Measurements from ENCODE around the gene ABCA6. TPM values are rescaled to one million over a fixed set of nuclear protein-coding genes. Genes with fewer than 3 reads are reported as not detected.
A peak's percentile ranks its signal among the peaks of the same experiment; 100 is the strongest.

ABCA6 gene
- total and polyA plus RNA-seq, 9 of the 15 experiments (the other 6 are each of a cell fraction or from before 2014, with no cell fraction given), result 0.06 to 0.73 (median 0.15) TPM

DNA sequence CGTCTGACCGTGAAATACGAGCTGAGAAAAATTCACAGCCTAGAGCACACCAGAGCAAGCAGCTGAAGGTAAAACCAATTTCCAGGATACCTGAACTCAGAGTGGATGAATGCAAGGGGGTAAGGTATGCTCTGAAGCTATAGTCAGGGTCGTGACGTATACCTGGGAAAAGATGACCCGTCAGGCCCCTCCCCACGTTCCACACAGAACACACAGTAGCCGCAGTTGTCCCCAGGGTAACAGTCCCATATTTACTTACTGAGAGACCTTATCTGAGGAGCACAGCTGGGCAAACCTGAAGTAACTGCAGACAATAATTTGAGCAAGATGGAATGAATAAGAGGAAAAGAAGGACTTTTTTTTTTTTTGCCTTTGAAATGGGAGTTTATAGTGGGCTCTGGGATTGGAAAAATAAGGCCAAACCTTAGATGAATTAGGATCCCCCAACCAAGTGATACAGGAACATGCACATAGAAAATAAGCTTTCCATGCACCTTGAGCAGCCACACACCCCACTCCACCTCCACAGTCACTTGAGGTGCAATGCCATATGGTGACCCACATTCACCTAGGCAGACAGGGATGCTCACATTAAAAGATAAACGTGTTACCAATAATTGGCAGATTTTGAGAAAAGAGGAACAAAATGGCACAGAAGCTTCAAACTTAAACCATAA is 38.0 kb downstream of the ABCA6 start (continued):
- TF ChIP-seq ZNF695 (CRISPR knock-in tag; IDR thresholded peaks at IDR 0.05) (no peak), STAT5B (CRISPR knock-in tag; IDR thresholded peaks at IDR 0.05) (no peak), ZNF184 (CRISPR knock-in tag; IDR thresholded peaks at IDR 0.05) (no peak), SP1 (CRISPR knock-in tag; IDR thresholded peaks at IDR 0.05) (peak; percentile 28; the same call in 1 of the 2 replicates), EZH2 (IDR thresholded peaks at IDR 0.05; ENCODE audit: borderline replicate concordance, low read depth, low read length) (no peak), ELF2 (CRISPR knock-in tag; IDR thresholded peaks at IDR 0.05) (no peak), SRSF9 (IDR thresholded peaks at IDR 0.05; ENCODE audit: borderline replicate concordance, low read depth, low read length) (no peak), ZNF584 (CRISPR knock-in tag; IDR thresholded peaks at IDR 0.05; ENCODE audit: low read depth) (no peak; the same call in 1 of the 2 replicates), NCOA1 (IDR thresholded peaks at IDR 0.05; ENCODE audit: low read depth) (peak; percentile 65), JUNB (CRISPR knock-in tag; conservative IDR thresholded peaks at IDR 0.05) (no peak), BDP1 (IDR thresholded peaks at IDR 0.05; ENCODE audit: insufficient read depth, insufficient read length) (no peak), SMARCA4 (IDR thresholded peaks at IDR 0.05) (peak; percentile 86), FOXJ2 (tag; IDR thresholded peaks at IDR 0.05) (peak; percentile 99), RBM22 (IDR thresholded peaks at IDR 0.05; ENCODE audit: low read depth, low read length, poor library complexity, severe bottlenecking) (no peak)
- TF ChIP-seq, protein P1, sequence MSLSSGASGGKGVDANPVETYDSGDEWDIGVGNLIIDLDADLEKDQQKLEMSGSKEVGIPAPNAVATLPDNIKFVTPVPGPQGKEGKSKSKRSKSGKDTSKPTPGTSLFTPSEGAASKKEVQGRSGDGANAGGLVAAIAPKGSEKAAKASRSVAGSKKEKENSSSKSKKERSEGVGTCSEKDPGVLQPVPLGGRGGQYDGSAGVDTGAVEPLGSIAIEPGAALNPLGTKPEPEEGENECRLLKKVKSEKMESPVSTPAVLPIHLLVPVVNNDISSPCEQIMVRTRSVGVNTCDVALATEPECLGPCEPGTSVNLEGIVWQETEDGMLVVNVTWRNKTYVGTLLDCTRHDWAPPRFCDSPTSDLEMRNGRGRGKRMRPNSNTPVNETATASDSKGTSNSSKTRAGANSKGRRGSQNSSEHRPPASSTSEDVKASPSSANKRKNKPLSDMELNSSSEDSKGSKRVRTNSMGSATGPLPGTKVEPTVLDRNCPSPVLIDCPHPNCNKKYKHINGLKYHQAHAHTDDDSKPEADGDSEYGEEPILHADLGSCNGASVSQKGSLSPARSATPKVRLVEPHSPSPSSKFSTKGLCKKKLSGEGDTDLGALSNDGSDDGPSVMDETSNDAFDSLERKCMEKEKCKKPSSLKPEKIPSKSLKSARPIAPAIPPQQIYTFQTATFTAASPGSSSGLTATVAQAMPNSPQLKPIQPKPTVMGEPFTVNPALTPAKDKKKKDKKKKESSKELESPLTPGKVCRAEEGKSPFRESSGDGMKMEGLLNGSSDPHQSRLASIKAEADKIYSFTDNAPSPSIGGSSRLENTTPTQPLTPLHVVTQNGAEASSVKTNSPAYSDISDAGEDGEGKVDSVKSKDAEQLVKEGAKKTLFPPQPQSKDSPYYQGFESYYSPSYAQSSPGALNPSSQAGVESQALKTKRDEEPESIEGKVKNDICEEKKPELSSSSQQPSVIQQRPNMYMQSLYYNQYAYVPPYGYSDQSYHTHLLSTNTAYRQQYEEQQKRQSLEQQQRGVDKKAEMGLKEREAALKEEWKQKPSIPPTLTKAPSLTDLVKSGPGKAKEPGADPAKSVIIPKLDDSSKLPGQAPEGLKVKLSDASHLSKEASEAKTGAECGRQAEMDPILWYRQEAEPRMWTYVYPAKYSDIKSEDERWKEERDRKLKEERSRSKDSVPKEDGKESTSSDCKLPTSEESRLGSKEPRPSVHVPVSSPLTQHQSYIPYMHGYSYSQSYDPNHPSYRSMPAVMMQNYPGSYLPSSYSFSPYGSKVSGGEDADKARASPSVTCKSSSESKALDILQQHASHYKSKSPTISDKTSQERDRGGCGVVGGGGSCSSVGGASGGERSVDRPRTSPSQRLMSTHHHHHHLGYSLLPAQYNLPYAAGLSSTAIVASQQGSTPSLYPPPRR (CRISPR knock-in tag; IDR thresholded peaks at IDR 0.05; ENCODE audit: borderline replicate concordance), result no peak
- TF ChIP-seq, protein P2, sequence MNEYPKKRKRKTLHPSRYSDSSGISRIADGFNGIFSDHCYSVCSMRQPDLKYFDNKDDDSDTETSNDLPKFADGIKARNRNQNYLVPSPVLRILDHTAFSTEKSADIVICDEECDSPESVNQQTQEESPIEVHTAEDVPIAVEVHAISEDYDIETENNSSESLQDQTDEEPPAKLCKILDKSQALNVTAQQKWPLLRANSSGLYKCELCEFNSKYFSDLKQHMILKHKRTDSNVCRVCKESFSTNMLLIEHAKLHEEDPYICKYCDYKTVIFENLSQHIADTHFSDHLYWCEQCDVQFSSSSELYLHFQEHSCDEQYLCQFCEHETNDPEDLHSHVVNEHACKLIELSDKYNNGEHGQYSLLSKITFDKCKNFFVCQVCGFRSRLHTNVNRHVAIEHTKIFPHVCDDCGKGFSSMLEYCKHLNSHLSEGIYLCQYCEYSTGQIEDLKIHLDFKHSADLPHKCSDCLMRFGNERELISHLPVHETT (CRISPR knock-in tag; conservative IDR thresholded peaks at IDR 0.05 in 1 of 2, IDR thresholded peaks at IDR 0.05 in 1 of 2), result peak in 1 of 2 experiments; percentile 47; a peak in 1 of 4 replicates
- TF ChIP-seq, protein P3, sequence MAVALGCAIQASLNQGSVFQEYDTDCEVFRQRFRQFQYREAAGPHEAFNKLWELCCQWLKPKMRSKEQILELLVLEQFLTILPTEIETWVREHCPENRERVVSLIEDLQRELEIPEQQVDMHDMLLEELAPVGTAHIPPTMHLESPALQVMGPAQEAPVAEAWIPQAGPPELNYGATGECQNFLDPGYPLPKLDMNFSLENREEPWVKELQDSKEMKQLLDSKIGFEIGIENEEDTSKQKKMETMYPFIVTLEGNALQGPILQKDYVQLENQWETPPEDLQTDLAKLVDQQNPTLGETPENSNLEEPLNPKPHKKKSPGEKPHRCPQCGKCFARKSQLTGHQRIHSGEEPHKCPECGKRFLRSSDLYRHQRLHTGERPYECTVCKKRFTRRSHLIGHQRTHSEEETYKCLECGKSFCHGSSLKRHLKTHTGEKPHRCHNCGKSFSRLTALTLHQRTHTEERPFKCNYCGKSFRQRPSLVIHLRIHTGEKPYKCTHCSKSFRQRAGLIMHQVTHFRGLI (CRISPR knock-in tag; IDR thresholded peaks at IDR 0.05), result no peak
- TF ChIP-seq, protein P4, sequence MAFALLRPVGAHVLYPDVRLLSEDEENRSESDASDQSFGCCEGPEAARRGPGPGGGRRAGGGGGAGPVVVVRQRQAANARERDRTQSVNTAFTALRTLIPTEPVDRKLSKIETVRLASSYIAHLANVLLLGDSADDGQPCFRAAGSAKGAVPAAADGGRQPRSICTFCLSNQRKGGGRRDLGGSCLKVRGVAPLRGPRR (CRISPR knock-in tag; IDR thresholded peaks at IDR 0.05), result no peak
- TF ChIP-seq, protein P5, sequence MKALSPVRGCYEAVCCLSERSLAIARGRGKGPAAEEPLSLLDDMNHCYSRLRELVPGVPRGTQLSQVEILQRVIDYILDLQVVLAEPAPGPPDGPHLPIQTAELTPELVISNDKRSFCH (CRISPR knock-in tag; IDR thresholded peaks at IDR 0.05), result no peak
- TF ChIP-seq, protein P5 (tag; IDR thresholded peaks at IDR 0.05), result no peak

Data from K562 (cell line).